GM21717 (cell line): ENCODE measurements around the gene ZNF208.
"Not testable (repeated sequence)": the region's sequence is repeated elsewhere in the genome, so short reads cannot be mapped to it uniquely, and the experiment has no call there.

Source experiments
- ATAC-seq: cut with Tn5 transposase; IDR thresholded peaks from one replicate; pipeline ENCODE4 v1.9.1; 2021; ENCODE audit warnings: mild to moderate bottlenecking, moderate library complexity; ENCODE audit not compliant: unreplicated experiment

The ZNF208 gene

GRCh38 chr19:22010437-22011143 is at the start of gene ZNF208:
TSS of gene ZNF208 (minus strand) at chr19:22010943. CDS start at chr19:22010794, 149 bp downstream.
- not testable (repeated sequence) for ATAC-seq

- ATAC-seq: no peak
Observed at GRCh38 chr19:22052644-22053013, 41.9 kb upstream of the ZNF208 start.

GRCh38 chr19:22041151-22041550 is 30.4 kb upstream of the ZNF208 start:
- not testable (repeated sequence) for ATAC-seq

GRCh38 chr19:22030680-22031079 is 19.9 kb upstream of the ZNF208 start:
- ATAC-seq: no peak

GRCh38 chr19:22026687-22027086 is 15.9 kb upstream of the ZNF208 start:
- ATAC-seq: no peak

GRCh38 chr19:22025539-22025938 is 14.8 kb upstream of the ZNF208 start:
- ATAC-seq: not testable (repeated sequence)

GRCh38 chr19:21970466-21970865 is 40.3 kb downstream of the ZNF208 start:
- ATAC-seq: no peak

- no peak for ATAC-seq
Observed at GRCh38 chr19:21947775-21948174, 63.0 kb downstream of the ZNF208 start.

GRCh38 chr19:21940684-21941083 is 70.1 kb downstream of the ZNF208 start:
- no peak for ATAC-seq

- no peak for ATAC-seq
Observed at GRCh38 chr19:21934593-21934992, 76.2 kb downstream of the ZNF208 start.

- ATAC-seq: no peak
Observed at GRCh38 chr19:21934131-21934530, 76.6 kb downstream of the ZNF208 start.

GRCh38 chr19:21922276-21922675 is 88.5 kb downstream of the ZNF208 start:
- ATAC-seq: no peak

GRCh38 chr19:21921691-21922180 is 89.0 kb downstream of the ZNF208 start:
- ATAC-seq: no peak

GRCh38 chr19:21915411-21915810 is 95.3 kb downstream of the ZNF208 start:
- ATAC-seq: no peak

- ATAC-seq: no peak
Observed at GRCh38 chr19:21912654-21913053, 98.1 kb downstream of the ZNF208 start.

GRCh38 chr19:21910318-21910717 is 100.4 kb downstream of the ZNF208 start:
- no peak for ATAC-seq

GRCh38 chr19:21908066-21908465 is 102.7 kb downstream of the ZNF208 start:
- ATAC-seq: no peak

- no peak for ATAC-seq
Observed at GRCh38 chr19:21907516-21907915, 103.2 kb downstream of the ZNF208 start.

GRCh38 chr19:21902571-21902970 is 108.2 kb downstream of the ZNF208 start:
- no peak for ATAC-seq

GRCh38 chr19:21901861-21902260 is 108.9 kb downstream of the ZNF208 start:
- ATAC-seq: no peak

GRCh38 chr19:21900401-21900800 is 110.3 kb downstream of the ZNF208 start:
- no peak for ATAC-seq

- ATAC-seq: no peak
Observed at GRCh38 chr19:21891086-21891485, 119.7 kb downstream of the ZNF208 start.

GRCh38 chr19:21890017-21890416 is 120.7 kb downstream of the ZNF208 start:
- ATAC-seq: not testable (repeated sequence)
